HepG2 (cell line): Measurements from ENCODE around the gene CBFA2T2. TPM values are rescaled to one million over a fixed set of nuclear protein-coding genes. Genes with fewer than 3 reads are reported as not detected.
A peak's percentile ranks its signal among the peaks of the same experiment; 100 is the strongest.

ENCODE experiments used
- ATAC-seq: fragments of 200-7000 bp; cut with Tn5 transposase; 3 replicates; pipeline ENCODE4 v1.9.1; 2020; ENCODE audit warnings: mild to moderate bottlenecking, moderate library complexity
- BruUV-seq: library from RNA; stranded (reverse); fragments of 400-500 nt; replicated peaks from 2 replicates; lab custom pipeline; 2021; lab: Mats Ljungman, UMichigan
- CTCF ChIA-PET: fragments of 300-600 bp; formaldehyde crosslinking; extraction: SDS; loops from one replicate; lab custom pipeline; 2021; ENCODE audit warnings: low total read pairs, inconsistent platforms, low intra/inter-chr PET ratio; lab: Yijun Ruan, JAX
- POLR2A ChIA-PET: fragments of 350-600 bp; sonication (Branson Sonifier 250); formaldehyde crosslinking; loops from one replicate; lab custom pipeline; 2020; ENCODE audit warnings: antibody characterized with exemption, inconsistent platforms; lab: Yijun Ruan, JAX
- DNase-seq: peaks from one replicate; pipeline ENCODE4 v3.0.0-alpha.2; 2015; ENCODE audit warnings: low spot score
- FAIRE-seq: peaks from 3 replicates; lab custom pipeline; 2011; peaks lifted over from hg19 to GRCh38; lab: Jason Lieb, UNC
- H2AFZ ChIP-seq: one replicate; pipeline ENCODE4 v1.6.1; 2011; ENCODE audit warnings: low read length, inconsistent platforms
- H3K27ac ChIP-seq: fragments of 300-600 bp; 3 replicates; pipeline ENCODE4 v1.8.0; 2011; ENCODE audit warnings: mixed run types, mild to moderate bottlenecking, mixed read lengths, low read length, inconsistent platforms; ENCODE audit not compliant: insufficient read depth; ENCODE audit errors: extremely low read length
- H3K27me3 ChIP-seq, 2 experiments: fragments of 200-600 bp in 1 of 2; 2 replicates in 1 of 2; 3 replicates in 1 of 2; pipeline versions ENCODE4 v1.6.0 to v1.8.0; 2011; ENCODE audit warnings: low read length in 2 of 2, mild to moderate bottlenecking in 2 of 2, moderate library complexity in 2 of 2, inconsistent platforms in 1 of 2; ENCODE audit not compliant: insufficient read depth in 2 of 2, control insufficient read depth in 1 of 2
- H3K36me3 ChIP-seq, 2 experiments: fragments of 200-600 bp in 1 of 2; replicated peaks in 1 of 2; 2 replicates in 1 of 2; 3 replicates in 1 of 2; pipeline versions ENCODE4 v1.5.1 to v1.8.0; 2011; ENCODE audit warnings: low read length in 2 of 2, inconsistent platforms in 1 of 2; ENCODE audit not compliant: insufficient read depth in 2 of 2, control insufficient read depth in 1 of 2
- H3K4me1 ChIP-seq: 2 replicates; pipeline ENCODE4 v1.5.1; 2012; ENCODE audit warnings: low read length, inconsistent platforms; ENCODE audit not compliant: insufficient read depth
- H3K4me2 ChIP-seq: 2 replicates; pipeline ENCODE4 v1.6.0; 2011; ENCODE audit warnings: low read depth, low read length, inconsistent platforms
- H3K4me3 ChIP-seq, 3 experiments: fragments of 200-600 bp in 1 of 3; sonication (generic), shearing (Covaris generic) in 1 of 3; replicated peaks in 1 of 3; 2 replicates each; pipeline ENCODE4 v1.5.1; 2011 to 2016; ENCODE audit warnings: low read length in 3 of 3, inconsistent platforms in 2 of 3, low read depth in 2 of 3, mild to moderate bottlenecking in 2 of 3, control low read depth in 1 of 3, mixed read lengths in 1 of 3; ENCODE audit not compliant: insufficient read depth in 1 of 3
- H3K79me2 ChIP-seq: one replicate; pipeline ENCODE4 v1.6.1; 2011; ENCODE audit warnings: low read length, inconsistent platforms; ENCODE audit not compliant: insufficient read depth
- H3K9ac ChIP-seq: 2 replicates; pipeline ENCODE4 v1.6.0; 2011; ENCODE audit warnings: mild to moderate bottlenecking, low read depth, low read length, inconsistent platforms; ENCODE audit not compliant: insufficient read depth
- H3K9me3 ChIP-seq: 2 replicates; pipeline ENCODE4 v1.5.1; 2012; ENCODE audit warnings: mild to moderate bottlenecking, low read length
- H4K20me1 ChIP-seq: 2 replicates; pipeline ENCODE4 v1.6.0; 2011; ENCODE audit warnings: inconsistent platforms, mild to moderate bottlenecking, low read length, moderate library complexity; ENCODE audit not compliant: insufficient read depth
- KMT2A ChIP-seq: sonication (generic); formaldehyde crosslinking; IDR thresholded peaks from 2 replicates; pipeline ENCODE4 v1.4.0; 2020; ENCODE audit warnings: missing genetic modification reagents
- MZF1 ChIP-seq: sonication (generic); formaldehyde crosslinking; IDR thresholded peaks from 2 replicates; pipeline ENCODE4 v1.8.1; 2023; ENCODE audit warnings: mild to moderate bottlenecking, missing genetic modification reagents, borderline replicate concordance
- RFX3 ChIP-seq: IDR thresholded peaks from 2 replicates; pipeline ENCODE4 v1.6.1; 2016; ENCODE audit warnings: missing biosample characterization, missing genetic modification reagents
- THAP11 ChIP-seq: IDR thresholded peaks from 2 replicates; pipeline ENCODE4 v1.6.1; 2016; ENCODE audit warnings: missing biosample characterization, missing genetic modification reagents
- ZNF326 ChIP-seq: sonication (generic); formaldehyde crosslinking; IDR thresholded peaks from 2 replicates; pipeline ENCODE4 v1.4.0; 2020; ENCODE audit warnings: missing genetic modification reagents, borderline replicate concordance
- ZNF441 ChIP-seq: sonication (generic); formaldehyde crosslinking; IDR thresholded peaks from 2 replicates; pipeline ENCODE4 v1.7.0; 2021; ENCODE audit warnings: missing genetic modification reagents, borderline replicate concordance
- ZNF563 ChIP-seq: sonication (generic); formaldehyde crosslinking; IDR thresholded peaks from 2 replicates; pipeline ENCODE4 v1.8.0; 2022; ENCODE audit warnings: mild to moderate bottlenecking, moderate library complexity, missing genetic modification reagents
- ZNF570 ChIP-seq: sonication (generic); formaldehyde crosslinking; IDR thresholded peaks from 2 replicates; pipeline ENCODE4 v1.4.0; 2020; ENCODE audit warnings: mild to moderate bottlenecking, missing genetic modification reagents, borderline replicate concordance
- ZNF589 ChIP-seq: sonication (generic); formaldehyde crosslinking; conservative IDR thresholded peaks from 2 replicates; pipeline ENCODE4 v1.8.0; 2022; ENCODE audit warnings: mild to moderate bottlenecking, moderate library complexity, missing genetic modification reagents
- ZNF672 ChIP-seq: sonication (generic); formaldehyde crosslinking; IDR thresholded peaks from 2 replicates; pipeline ENCODE4 v1.8.1; 2022; ENCODE audit warnings: missing genetic modification reagents
- ZNF788 ChIP-seq: sonication (generic); formaldehyde crosslinking; IDR thresholded peaks from 2 replicates; pipeline ENCODE4 v1.5.0; 2020; ENCODE audit warnings: mild to moderate bottlenecking, missing genetic modification reagents, borderline replicate concordance
- ZNF879 ChIP-seq: sonication (generic); formaldehyde crosslinking; IDR thresholded peaks from 2 replicates; pipeline ENCODE4 v1.8.1; 2023; ENCODE audit warnings: missing genetic modification reagents
- WGBS: methylation state at CpG from one replicate; pipeline ENCODE4 v1.1.6; 2017; ENCODE audit warnings: low lambda C conversion rate; 5-methylcytosine and 5-hydroxymethylcytosine counted together
- in situ Hi-C: cut with HindIII; loops from 2 replicates; pipeline ENCODE4 v1.10.0; 2017; ENCODE audit warnings: low pct_unique_long_range_greater_than_20kb; ENCODE audit not compliant: extremely low pct_ligation_motif_present
- intact Hi-C: fragments of 100-400 bp; cut with micrococcal nuclease; formaldehyde crosslinking; loops from one replicate; pipeline ENCODE4 v1.10.0; 2022; ENCODE audit not compliant: unreplicated experiment
- polyA plus RNA-seq, 8 experiments: library from polyadenylated mRNA; depleted of rRNA in 3 of 8; stranded (reverse) in 7 of 8; unstranded in 1 of 8; fragments of >200 nt; fragmentation: Illumina TruSeq in 4 of 8; extraction: Trizol in 4 of 8; gene quantifications; 2 replicates each; pipeline versions ENCODE4 v1.2.1 to v1.2.3, GENCODE V29; 2011 to 2016; ENCODE audit warnings: low read depth in 4 of 8, missing spikeins in 1 of 8, mixed read lengths in 1 of 8; ENCODE audit not compliant: insufficient read depth in 1 of 8
- total RNA-seq, 5 experiments: library from RNA; depleted of rRNA; stranded (reverse); fragments of >200 nt; fragmentation: Illumina TruSeq; extraction: Trizol; gene quantifications; 2 replicates each; pipeline ENCODE4 v1.2.3, GENCODE V29; 2016; ENCODE audit warnings: low read depth in 1 of 5
- TF ChIP-seq, protein P1 (sequence below): sonication (generic); formaldehyde crosslinking; IDR thresholded peaks from 2 replicates; pipeline ENCODE4 v1.8.1; 2022; ENCODE audit warnings: mild to moderate bottlenecking, missing genetic modification reagents
- TF ChIP-seq, protein P2 (sequence below): sonication (generic); formaldehyde crosslinking; IDR thresholded peaks from 2 replicates; pipeline ENCODE4 v1.5.0; 2020; ENCODE audit warnings: missing genetic modification reagents, mild to moderate bottlenecking, borderline replicate concordance
- TF ChIP-seq, protein P3 (sequence below): sonication (generic); formaldehyde crosslinking; IDR thresholded peaks from 2 replicates; pipeline ENCODE4 v1.4.0; 2020; ENCODE audit warnings: mild to moderate bottlenecking, missing genetic modification reagents, borderline replicate concordance

Gene CBFA2T2
- total and polyA plus RNA-seq, 2 of the 13 experiments (the other 11 are each of a cell fraction or from before 2014, with no cell fraction given), result 6.3 to 21.2 TPM

DNA sequence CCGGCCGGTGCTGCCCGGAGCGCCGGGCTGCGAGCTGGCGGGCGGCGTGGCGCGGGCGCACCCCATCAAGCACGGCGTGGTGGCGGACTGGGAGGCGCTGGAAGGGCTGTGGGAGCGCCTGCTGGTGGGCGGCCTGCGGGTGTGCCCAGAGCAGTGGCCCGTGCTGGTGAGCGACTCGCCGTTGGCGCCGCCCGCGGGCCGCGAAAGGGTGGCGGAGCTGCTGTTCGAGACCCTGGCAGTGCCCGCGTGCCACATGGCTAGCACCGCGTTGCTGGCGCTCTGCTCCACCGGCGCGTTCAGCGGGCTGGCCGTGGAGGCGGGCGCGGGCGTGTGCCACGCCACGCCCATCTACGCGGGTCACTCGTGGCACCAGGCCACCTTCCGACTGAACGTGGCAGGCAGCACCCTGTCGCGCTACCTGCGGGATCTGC is 177.4 kb downstream of the CBFA2T2 start (continued):
- no peak for TF ChIP-seq ZNF672 (CRISPR knock-in tag)
- no peak for TF ChIP-seq ZNF879 (CRISPR knock-in tag)
- no peak for TF ChIP-seq RFX3 (CRISPR knock-in tag)
- no peak for TF ChIP-seq ZNF570 (CRISPR knock-in tag)
- no peak for TF ChIP-seq ZNF788

DNA sequence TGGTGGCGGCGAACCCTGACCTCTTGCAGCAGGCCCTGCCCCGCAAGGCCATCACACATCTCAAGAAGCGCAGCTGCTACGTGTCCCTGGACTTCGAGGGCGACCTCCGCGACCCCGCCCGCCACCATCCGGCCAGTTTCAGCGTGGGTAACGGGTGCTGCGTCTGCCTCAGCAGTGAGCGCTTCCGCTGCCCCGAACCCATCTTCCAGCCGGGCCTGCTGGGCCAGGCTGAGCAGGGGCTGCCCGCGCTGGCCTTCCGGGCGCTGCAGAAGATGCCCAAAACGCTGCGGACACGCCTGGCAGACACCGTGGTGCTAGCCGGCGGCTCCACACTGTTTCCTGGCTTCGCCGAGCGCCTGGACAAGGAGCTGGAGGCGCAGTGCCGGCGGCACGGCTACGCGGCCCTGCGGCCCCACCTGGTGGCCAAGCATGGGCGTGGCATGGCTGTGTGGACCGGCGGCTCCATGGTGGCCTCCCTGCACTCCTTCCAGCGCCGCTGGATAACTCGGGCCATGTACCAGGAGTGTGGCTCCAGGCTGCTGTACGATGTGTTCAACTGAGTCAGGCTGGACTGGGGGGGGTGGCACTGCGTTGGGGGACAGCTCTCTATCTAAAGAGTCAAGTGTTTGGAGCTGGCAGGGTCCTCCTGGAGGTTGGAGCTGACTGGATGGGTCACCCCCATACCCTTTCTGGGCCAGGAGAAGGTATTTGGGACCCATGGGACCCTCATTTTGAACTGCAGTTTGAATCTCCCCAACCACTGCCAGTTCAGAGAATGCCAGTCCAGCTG is 178.0 kb downstream of the CBFA2T2 start:
- Histone ChIP-seq H2AFZ (no peak overlapping the region), H4K20me1 (0 out of 2 replicates have a peak, but pooled peaks cover 3% of the 10 kb centered on the region), H3K4me3 (no peak overlapping the region), H3K4me2 (no peak overlapping the region), H3K36me3 (peaks cover 19 to 41% of the 10 kb centered on the region in 2 experiments), H3K27me3 (no peaks in the 10 kb centered on the region; a peak in 1 of 5 replicates), H3K27ac (no peak overlapping the region), H3K79me2 (peaks cover 20% of the 10 kb centered on the region), H3K9me3 (no peaks in the 10 kb centered on the region), H3K9ac (no peak overlapping the region), H3K4me1 (peaks cover 53% of the 10 kb centered on the region)
- FAIRE-seq (no peak), ATAC-seq (peak; percentile 20), DNase-seq (no peak)
- no TSS peak for BruUV-seq
- WGBS, result 95% methylated on average over 41 of the region's 47 CpGs
- POLR2A ChIA-PET, result no interaction called here
- in situ Hi-C loops (no loop called here), intact Hi-C loops (no loop called here)
- CTCF ChIA-PET, result interaction anchor here (1.9 kb wide), 1 partner anchor 210 kb away, joined by 14 read pairs; no protein-coding TSS in a partner anchor
- 0 out of 2 replicates have a peak, but pooled peaks have one; percentile 13 for TF ChIP-seq KMT2A (CRISPR knock-in tag)
- TF ChIP-seq, protein P1, sequence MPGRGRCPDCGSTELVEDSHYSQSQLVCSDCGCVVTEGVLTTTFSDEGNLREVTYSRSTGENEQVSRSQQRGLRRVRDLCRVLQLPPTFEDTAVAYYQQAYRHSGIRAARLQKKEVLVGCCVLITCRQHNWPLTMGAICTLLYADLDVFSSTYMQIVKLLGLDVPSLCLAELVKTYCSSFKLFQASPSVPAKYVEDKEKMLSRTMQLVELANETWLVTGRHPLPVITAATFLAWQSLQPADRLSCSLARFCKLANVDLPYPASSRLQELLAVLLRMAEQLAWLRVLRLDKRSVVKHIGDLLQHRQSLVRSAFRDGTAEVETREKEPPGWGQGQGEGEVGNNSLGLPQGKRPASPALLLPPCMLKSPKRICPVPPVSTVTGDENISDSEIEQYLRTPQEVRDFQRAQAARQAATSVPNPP, result no peak
- TF ChIP-seq, protein P2, sequence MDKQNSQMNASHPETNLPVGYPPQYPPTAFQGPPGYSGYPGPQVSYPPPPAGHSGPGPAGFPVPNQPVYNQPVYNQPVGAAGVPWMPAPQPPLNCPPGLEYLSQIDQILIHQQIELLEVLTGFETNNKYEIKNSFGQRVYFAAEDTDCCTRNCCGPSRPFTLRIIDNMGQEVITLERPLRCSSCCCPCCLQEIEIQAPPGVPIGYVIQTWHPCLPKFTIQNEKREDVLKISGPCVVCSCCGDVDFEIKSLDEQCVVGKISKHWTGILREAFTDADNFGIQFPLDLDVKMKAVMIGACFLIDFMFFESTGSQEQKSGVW (CRISPR knock-in tag), result no peak
- TF ChIP-seq MZF1 (CRISPR knock-in tag), result no peak
- TF ChIP-seq, protein P3, sequence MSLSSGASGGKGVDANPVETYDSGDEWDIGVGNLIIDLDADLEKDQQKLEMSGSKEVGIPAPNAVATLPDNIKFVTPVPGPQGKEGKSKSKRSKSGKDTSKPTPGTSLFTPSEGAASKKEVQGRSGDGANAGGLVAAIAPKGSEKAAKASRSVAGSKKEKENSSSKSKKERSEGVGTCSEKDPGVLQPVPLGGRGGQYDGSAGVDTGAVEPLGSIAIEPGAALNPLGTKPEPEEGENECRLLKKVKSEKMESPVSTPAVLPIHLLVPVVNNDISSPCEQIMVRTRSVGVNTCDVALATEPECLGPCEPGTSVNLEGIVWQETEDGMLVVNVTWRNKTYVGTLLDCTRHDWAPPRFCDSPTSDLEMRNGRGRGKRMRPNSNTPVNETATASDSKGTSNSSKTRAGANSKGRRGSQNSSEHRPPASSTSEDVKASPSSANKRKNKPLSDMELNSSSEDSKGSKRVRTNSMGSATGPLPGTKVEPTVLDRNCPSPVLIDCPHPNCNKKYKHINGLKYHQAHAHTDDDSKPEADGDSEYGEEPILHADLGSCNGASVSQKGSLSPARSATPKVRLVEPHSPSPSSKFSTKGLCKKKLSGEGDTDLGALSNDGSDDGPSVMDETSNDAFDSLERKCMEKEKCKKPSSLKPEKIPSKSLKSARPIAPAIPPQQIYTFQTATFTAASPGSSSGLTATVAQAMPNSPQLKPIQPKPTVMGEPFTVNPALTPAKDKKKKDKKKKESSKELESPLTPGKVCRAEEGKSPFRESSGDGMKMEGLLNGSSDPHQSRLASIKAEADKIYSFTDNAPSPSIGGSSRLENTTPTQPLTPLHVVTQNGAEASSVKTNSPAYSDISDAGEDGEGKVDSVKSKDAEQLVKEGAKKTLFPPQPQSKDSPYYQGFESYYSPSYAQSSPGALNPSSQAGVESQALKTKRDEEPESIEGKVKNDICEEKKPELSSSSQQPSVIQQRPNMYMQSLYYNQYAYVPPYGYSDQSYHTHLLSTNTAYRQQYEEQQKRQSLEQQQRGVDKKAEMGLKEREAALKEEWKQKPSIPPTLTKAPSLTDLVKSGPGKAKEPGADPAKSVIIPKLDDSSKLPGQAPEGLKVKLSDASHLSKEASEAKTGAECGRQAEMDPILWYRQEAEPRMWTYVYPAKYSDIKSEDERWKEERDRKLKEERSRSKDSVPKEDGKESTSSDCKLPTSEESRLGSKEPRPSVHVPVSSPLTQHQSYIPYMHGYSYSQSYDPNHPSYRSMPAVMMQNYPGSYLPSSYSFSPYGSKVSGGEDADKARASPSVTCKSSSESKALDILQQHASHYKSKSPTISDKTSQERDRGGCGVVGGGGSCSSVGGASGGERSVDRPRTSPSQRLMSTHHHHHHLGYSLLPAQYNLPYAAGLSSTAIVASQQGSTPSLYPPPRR (CRISPR knock-in tag), result no peak
- TF ChIP-seq ZNF441 (CRISPR knock-in tag), result 0 out of 2 replicates have a peak, but pooled peaks have one; percentile 48
- TF ChIP-seq ZNF563 (CRISPR knock-in tag), result peak; percentile 51; the same call in 1 of the 2 replicates
- no peak for TF ChIP-seq THAP11 (CRISPR knock-in tag)
- TF ChIP-seq ZNF326, result no peak
- TF ChIP-seq ZNF589 (CRISPR knock-in tag), result 0 out of 2 replicates have a peak, but pooled peaks have one; percentile 29
